Dedifferentiated amniotic fluid mesenchymal stem cell (primary cell): ENCODE measurements around the gene SPAG9.
A peak's percentile ranks its signal among the peaks of the same experiment; 100 is the strongest.
"Not testable (repeated sequence)": the region's sequence is repeated elsewhere in the genome, so short reads cannot be mapped to it uniquely, and the experiment has no call there.

Experiments used
- DNase-seq: peaks from one replicate; pipeline ENCODE4 v3.0.0-alpha.2; 2016; ENCODE audit errors: extremely low spot score

The SPAG9 gene

DNA sequence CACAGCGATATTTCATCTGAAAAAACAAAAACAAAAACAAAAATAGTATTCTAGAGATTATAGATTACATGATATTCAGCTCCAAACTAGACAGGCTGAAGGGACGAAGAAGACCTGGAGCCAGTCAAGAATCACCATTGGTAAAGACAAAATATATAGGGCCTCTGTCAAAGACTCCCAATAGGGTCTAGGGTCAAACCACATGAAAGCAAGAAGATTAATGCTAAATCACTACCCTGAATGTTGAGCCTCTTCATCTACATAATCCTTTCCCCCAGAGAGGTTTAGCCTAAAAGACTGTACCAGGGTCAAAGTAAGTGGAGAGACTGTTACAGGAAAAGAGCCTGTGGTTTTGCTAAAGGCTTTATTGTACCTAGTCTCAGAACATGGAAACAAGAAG is 21.9 kb upstream of the SPAG9 start:
- DNase-seq: no peak

DNA sequence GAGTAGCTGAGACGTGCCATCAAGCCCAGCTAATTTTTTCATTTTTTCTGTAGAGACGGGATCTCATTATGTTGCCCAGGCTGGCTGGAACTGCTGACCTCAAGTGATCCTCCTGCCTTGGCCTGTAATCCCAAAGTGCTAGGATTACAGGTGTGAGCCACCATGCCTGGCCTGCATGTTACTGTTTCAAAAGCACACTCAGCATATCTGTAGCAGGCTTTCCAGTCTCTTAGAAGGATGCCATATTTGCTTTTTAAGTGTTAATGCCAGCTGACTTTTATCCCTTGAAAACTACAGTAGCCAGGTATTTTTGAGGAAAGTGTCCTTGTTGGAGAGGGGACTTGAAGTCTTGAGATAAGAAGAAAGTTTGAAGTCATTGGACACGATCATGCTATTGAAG is 15.3 kb upstream of the SPAG9 start:
- no peak for DNase-seq

DNA sequence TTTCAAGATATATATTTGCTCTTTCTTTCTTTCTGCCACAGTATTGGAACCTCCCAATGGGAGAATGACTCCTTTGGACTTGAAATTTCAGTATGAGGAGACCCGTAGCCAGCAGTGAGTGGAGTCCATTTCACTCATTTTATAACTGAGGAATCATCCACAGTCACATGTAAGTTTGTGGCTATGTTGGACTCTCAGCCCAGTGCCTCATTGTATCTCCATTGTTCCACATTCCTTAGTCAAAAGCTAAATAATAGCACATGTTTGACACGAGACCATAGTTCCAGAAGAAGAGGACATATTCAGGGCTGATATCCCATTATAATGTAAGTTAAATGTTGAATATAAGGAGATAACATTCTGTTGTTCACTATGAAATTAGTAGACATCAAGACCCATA is 12.7 kb upstream of the SPAG9 start:
- DNase-seq: no peak

DNA sequence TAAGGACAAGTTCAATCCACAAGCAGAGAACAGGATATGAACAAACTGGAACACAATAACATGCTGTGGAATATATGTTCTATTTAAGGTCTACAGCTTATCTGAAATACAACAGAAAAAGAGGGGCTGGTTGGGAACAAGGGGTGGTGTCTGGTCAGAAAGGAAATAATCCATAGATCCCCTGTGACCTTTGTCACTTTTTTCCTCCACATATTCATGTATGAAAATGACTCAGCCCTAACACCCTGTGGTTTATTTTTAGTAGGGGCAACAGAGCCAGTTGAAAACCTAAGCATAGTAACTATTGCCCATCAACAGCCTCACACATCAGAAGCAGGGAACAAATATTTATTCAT is 12.3 kb upstream of the SPAG9 start:
- no peak for DNase-seq

DNA sequence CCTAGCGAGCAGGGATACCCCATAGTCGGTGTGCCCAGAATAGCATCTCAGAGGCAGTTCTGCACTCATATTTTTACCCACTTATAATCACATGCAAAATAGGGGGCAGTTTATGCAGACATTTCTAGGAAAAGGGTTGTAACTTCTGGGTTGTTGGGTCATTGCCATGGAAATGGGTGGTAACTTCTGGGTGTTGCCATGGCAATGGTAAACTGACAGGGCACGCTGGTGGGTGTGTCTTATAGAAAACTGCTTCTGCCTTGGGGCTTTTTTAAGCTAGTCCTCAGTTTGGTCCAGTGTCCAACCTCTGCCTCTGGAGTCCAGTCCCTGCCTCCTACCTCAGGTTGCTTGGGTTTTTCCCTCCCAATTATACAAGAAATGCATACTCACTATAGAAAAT is 7.4 kb upstream of the SPAG9 start:
- DNase-seq: no peak

DNA sequence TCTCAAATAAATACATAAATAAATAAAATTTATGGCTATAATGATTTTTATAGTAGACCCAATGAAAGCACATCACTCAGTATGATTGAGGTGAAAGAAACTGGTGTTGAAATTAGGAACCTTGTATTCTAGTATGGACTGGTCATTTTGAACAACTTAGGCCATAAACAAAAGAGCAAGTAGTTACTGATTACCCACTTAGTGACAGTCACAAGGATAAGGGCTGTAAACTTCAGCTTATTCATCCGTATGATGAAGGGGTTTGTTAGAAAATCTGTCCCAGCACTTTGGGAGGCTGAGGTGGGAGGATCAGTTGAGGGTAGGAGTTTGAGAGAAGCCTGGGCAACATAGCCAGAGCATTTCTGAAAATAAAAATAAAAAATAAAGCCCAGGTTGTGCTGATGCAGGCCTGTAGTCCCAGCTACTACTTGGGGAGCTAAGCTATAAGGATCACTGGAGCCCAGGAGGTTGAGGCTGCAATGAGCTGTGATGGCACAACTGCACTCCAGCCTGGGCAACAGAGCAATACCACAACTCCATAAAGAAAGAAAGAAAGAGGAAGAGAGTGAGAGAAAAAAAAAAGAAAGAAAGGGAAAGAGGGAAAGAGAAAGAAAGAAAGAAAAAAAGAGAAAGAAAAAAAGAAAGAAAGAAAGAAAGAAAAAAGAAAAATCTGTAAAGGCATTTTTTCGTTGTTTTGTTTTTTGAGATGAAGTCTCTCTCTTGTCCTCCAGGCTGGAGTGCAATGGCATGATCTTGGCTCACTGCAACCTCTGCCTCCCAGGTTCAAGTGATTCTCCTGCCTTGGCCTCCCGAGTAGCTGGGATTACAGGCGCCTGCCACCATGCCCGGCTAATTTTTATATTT is 4.2 kb upstream of the SPAG9 start:
- DNase-seq: no peak

DNA sequence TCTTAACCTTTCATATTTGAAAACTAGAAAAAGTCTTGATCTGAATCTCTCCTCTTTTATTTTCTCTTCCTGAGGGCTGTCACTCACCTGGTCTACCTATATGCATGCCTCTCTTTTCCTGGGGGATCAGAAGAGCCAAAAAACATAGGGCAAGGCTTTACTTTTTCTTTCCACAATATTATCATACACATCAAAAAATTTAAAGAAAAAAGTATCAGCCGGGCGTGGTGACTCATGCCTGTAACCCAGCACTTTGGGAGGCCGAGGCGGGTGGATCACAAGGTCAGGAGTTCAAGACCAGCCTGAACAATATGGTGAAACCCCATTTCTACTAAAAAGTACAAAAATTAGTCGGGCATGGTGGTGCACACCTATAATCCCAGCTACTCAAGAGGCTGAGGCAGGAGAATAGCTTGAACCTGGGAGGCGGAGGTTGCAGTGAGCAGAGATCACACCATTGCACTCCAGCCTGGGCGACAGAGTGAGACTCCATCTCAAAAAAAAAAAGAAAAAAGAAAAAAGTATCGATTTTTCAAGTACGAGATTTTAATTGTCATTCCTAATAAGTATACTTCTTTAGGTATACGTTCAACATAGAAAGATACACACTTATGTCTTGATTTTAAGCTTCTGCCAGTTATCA is 1.9 kb upstream of the SPAG9 start:
- DNase-seq: not testable (repeated sequence)

DNA sequence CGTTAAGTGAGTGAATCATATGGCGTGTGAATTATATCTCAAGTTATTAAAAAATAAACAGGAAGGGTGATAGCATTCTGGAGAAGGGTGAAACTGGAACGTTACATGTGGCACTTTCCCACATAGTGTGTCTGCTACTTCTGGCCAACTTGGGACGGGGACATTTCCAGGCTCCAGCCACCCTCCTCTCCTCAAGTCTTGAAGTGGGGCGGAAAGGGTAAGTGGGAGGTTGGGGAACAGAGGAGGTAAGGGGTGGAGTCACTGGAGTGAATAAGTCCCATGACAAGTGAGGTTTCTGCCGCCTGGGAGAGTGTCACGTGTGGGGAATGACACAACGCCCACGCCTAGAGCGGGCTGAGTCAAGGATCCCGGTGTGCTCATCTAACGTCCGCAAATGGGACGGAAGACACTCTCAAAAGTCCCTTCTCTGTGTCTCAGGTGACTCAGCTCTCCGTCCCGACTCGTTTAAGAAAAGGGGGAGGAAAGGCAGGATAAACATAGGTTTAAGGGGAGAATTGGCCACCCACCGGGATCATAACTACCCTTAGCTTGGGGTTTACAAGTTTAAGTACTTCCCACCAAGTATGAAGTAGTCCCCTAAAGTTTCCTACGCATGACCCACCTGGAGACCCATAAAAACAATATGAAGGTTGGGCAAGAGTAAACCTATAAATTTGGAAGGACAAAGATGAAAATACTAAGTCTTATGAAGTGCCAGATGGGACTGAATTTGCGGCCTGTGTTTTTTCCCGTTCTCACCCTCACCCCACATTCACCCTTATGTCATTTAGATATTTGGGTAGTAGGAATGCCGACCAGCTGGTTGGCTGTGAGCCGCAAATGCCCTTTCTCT is 1.2 kb upstream of the SPAG9 start:
- peak; percentile 89 for DNase-seq

DNA sequence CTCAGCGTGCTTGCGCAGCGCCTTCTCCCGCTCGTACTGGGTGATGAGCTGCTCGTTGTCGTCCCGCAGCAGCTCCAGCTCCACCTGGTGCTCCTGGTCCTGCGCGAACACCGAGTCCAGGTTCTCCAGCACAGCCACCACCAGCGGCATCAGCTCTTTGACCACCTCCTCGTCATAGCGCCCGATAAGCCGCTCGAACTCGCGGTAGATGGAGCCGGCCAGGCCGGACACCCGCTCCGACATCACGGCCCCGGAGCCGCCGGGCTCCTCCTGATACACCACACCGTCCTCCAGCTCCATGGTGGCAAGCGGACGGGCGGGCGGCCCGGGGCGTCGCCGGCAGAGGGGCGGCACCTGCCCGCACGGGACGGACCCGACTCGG is 320 bp downstream of the SPAG9 start:
- no peak for DNase-seq

DNA sequence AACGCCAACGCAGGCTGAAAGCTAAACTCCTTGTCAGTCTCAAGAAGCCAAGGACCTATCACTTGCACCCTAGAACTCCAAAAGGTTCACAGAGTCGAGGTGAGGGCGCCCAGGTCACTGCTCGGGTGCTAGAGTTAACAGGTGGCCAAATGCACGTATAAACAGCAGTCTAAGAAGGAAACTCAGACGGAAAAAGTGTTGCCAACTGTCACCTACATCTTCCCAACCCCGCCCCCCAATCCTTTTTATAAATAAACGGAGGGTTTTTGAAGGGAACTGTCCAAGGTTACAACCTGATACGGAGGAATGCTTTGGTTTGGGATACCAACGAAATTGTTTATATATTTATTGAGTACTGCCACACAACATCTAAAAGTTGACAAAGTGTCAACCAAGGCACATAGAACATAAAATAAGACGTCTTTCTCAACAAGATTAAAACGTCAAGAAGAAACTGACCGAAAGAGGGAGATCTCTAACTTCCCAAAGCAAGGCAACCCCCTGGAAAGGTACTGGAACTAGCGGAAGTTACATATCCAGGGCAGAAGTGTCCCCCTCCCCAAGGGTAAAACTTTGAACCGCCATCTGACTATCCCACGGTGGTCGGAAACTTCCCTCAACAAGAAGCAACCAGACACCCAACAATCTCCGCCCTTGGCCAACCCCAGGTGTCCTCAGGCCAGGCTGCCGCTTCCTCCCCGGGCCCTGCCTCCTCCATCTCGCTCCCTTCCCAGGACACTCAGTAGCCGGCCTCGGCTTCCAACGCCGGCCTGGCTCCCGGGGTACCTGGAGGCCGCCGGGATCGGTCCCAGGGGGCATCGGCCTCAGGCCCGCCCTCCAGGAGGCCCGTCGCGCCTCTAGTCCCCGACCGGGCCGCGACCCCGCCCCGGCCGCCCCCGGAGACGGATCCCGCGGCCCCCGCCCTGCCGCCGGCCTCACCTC is 982 bp downstream of the SPAG9 start:
- DNase-seq: peak; percentile 30

DNA sequence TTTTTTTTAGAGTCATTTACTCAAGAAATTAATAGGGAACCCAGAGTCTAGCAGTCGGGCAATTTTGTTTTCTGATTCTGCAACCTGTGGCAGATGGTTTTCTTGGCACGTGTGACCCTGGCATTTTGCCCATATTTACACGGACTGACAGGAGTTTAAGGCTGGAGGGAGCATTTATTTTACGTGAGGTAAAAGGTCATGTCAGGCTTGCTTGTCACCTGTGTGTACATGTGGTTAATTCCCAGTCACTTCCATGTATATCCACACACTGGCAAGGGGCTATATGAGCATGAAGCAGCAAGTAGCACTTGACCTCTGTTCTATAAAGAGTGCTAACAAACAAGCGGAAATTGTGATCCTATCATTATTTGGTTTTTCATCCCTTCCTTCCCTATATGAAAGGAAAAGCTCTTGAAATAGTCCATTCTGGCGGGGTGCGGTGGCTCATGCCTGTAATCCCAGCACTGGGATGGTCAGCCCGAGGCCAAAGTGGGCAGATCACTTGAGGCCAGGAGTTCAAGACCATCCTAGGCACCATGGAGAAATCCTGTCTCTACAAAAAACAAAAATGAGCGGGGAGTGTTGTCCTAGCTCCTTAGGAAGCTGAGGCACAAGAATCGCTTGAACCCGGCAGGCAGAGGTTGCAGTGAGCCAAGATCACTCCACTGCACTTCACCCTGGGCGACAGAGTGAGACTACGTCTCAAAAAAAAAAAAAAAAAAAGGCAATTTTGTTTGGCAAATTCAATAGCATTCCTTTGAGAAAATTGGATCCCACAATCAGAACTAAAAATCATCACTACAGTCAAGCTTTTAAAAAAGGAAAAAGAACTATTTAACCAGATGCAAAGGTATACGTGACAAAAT is 2.1 kb downstream of the SPAG9 start:
- no peak for DNase-seq

DNA sequence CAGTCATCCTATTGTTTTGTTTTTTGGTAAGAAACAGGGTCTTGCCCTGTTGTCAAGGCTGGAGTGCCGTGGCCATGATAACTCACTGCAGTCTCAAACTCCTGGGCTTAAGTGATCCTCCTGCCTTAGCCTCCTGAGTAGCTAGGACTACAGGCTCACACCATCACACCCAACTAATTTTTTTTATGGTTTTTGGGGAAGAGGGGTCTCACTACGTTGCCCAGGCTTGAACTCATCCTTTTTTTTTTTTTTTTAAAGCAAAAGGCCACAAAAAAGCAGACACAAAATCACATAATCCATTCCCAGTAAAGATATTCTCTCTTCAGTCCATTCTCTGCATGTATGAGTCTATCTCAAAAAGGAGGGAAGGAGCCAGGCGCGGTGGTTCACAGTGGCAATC is 5.5 kb downstream of the SPAG9 start:
- no peak for DNase-seq

DNA sequence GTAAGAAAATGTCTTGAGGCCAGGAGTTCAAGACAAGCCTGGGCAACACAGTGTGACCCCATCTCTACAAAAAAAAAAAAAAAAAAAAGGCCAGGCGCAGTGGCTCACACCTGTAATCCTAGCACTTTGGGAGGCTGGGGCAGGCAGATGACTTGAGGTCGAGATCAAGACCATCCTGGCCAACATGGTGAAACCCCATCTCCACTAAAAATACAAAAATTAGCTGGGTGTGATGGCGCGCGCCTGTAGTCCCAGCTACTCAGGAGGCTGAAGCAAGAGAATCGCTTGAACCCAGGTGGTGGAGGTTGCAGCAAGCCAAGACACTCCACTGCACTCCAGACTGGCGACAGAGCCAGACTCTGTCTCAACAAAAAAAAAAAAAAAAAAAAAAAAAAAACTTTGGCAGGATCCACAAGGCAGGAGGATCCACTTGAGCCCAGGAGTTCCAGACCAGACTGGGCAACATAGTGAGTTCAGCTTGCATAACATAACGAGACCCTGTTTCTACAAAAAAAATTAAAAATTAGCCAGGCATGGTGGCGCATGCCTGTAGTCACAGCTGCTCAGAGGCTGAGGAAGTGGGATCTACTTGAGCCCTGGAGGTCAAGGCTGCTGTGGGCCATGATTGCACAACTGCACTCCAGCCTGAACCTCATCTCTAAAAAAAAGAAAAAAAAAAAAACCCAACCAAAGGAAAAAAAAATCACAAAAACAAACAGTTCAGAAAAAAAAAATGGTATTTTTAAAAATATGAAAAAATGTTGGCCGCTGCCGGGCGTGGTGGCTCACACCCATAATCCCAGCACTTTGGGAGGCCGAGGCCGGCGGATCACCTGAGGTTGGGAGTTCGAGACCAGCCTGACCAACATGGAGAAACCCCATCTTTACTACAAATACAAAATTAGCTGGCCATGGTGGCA is 8.1 kb downstream of the SPAG9 start:
- not testable (repeated sequence) for DNase-seq

DNA sequence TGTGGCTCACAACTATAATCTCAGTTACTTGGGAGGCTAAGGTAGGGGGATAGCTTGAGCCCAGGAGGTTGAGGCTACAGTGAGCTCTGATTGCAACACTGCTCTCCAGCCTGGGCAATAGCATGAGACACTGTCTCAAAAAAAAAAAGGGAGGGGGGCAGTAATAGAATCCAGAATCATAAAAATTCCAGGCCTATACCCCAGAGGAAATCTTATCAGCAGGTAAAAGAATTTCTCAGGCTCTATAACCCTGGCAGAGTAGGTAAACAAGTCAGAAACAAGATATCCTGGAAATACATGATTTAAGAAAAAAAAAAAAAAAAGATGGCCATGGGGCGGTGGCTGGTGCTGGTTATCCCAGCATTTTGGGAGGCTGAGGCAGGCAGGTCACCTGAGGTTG is 12.9 kb downstream of the SPAG9 start:
- no peak for DNase-seq

DNA sequence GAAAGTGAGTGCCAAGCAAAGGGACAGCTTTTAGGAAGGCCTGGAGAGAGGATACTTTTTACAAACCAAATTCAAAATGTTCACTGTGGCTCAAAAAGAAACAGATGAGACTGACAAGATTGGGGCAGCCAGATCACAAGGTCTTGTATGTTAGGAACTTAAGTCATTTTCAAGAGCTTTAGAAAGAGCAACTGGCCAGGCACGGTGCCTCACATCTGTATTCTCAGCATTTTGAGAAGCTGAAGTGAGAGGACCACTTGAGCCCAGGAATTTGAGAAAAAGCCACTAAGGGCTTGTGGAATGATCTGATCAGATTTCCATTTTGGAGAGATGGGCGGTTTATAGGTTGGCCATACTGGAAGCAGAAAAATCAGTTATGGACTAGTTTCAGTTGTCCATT is 17.2 kb downstream of the SPAG9 start:
- DNase-seq: no peak

DNA sequence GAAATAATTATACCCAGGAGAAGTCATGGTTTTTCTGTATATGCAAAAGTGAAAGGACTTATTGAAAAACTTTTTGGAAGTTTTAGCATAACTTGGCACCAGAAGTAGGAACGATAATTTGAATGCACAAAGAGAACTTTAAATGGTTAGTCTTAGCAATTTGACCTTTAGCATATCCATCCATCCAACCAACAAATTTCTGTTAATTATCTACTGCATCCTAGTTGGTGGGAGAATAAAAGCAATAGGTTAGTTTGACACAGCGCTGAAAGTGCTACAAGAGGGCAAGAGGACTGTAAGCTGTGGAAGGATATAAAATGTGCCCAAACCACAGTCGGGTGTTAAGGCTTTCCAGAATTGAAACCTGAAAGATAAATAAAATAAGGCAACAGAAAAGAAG is 17.6 kb downstream of the SPAG9 start:
- DNase-seq: no peak

DNA sequence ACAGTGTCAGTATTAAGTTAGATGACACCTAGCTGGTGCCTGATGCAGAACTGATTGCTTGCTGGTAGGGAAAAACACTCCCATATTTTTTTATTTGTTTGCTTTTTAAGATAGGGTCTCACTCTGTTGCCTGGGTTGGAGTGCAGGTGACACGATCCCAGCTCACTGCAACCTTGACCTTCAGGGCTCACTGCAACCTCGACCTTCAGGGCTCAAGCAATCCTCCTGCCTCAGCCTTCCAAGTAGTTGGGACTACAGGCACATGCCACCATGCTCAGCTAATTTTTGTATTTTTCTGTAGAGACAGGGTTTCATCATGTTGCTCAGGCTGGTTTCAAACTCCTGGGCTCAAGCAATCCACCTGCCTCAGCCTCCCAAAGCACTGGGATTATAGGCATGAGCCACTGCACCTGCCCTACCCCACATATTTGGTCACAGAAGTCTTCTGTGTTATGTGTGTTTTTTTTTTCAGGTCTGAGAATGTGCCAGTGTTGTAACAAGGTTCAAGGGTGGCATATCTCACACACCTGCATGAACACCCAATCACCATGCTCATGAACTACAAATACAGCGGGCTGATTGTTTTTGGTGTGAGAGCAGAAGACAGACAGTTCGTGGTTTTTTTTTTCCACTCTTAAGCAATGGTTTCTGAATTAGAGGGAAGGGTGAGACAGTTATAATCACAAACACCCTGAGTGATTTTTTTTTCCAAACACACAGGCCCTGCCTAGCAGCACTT is 22.8 kb downstream of the SPAG9 start:
- DNase-seq: no peak

DNA sequence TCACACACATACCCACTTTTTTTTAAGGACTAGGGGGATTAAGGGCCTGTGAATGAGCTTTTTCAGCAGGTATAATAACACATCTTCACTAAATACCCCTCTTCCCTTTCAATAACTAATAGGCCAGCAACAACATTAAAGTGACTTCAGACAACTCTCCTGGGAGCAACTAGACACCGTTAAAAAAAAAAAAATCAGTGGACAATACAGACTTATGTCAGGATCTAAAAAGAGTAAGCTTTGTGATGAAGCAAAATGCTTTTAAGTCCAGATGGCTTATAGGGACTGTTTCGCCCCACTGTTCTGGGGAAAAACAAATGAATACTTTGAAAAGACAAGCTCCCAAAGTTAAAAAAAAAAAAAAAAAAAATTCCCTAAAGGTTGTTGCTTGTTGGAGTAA is 29.0 kb downstream of the SPAG9 start:
- DNase-seq: no peak

DNA sequence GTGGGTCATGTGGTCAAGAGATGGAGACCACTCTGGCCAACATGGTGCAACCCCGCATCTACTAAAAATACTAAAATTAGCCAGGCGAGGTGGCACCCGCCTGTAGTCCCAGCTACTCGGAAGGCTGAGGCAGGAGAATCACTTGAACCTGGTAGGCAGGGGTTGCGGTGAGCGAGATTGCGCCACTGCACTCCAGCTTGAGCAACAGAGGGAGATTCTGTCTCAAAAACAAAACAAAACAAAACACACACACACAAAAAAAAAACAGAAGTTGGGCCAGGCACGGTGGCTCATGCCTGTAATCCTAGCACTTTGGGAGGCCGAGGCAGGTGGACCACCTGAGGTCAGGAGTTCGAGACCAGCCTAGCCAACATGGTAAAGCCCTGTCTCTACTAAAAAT is 31.8 kb downstream of the SPAG9 start:
- not testable (repeated sequence) for DNase-seq
